SK-N-SH treated with all-trans-retinoic acid at 6 μM for 48 hours (cell line): Measurements from ENCODE around the gene RASD1.

ENCODE experiments used
- ATAC-seq: fragments of 200-7000 bp; cut with Tn5 transposase; 3 replicates; pipeline ENCODE4 v1.9.1; 2020; ENCODE audit warnings: mild to moderate bottlenecking, moderate library complexity
- ARNTL ChIP-seq: fragments of 450-650 bp; formaldehyde crosslinking; IDR thresholded peaks from 2 replicates; pipeline ENCODE4 v1.5.0; 2020; ENCODE audit warnings: low read depth, mild to moderate bottlenecking, moderate library complexity, borderline replicate concordance
- BACH2 ChIP-seq: fragments of 250-450 bp; sonication (Bioruptor Pico); IDR thresholded peaks from 2 replicates; pipeline ENCODE4 v1.9.0; 2021; ENCODE audit warnings: mild to moderate bottlenecking, borderline replicate concordance
- CSDC2 ChIP-seq: fragments of 250-450 bp; sonication (Bioruptor Pico); IDR thresholded peaks from 2 replicates; pipeline ENCODE4 v1.5.0; 2020; ENCODE audit warnings: mild to moderate bottlenecking, moderate library complexity
- ESRRG ChIP-seq: fragments of 250-450 bp; sonication (Bioruptor Pico); IDR thresholded peaks from 2 replicates; pipeline ENCODE4 v1.6.1; 2021; ENCODE audit warnings: mild to moderate bottlenecking
- GLIS3 ChIP-seq: fragments of 250-450 bp; sonication (Bioruptor Pico); IDR thresholded peaks from 2 replicates; pipeline ENCODE4 v1.5.0; 2020; ENCODE audit warnings: mild to moderate bottlenecking, moderate library complexity
- ISL1 ChIP-seq: fragments of 250-450 bp; sonication (Bioruptor Pico); IDR thresholded peaks from 2 replicates; pipeline ENCODE4 v2.1.2; 2022; ENCODE audit warnings: mild to moderate bottlenecking, moderate library complexity
- PPARA ChIP-seq: fragments of 250-450 bp; sonication (Bioruptor Pico); IDR thresholded peaks from 2 replicates; pipeline ENCODE4 v1.5.0; 2020; ENCODE audit warnings: mild to moderate bottlenecking, borderline replicate concordance
- RARB ChIP-seq: fragments of 250-450 bp; sonication (Bioruptor Pico); IDR thresholded peaks from 2 replicates; pipeline ENCODE4 v1.8.0; 2021; ENCODE audit warnings: mild to moderate bottlenecking, moderate library complexity
- TOX ChIP-seq: fragments of 250-450 bp; sonication (Bioruptor Pico); IDR thresholded peaks from 2 replicates; pipeline ENCODE4 v1.8.0; 2021; ENCODE audit warnings: mild to moderate bottlenecking, moderate library complexity, borderline replicate concordance
- ZFP3 ChIP-seq: fragments of 250-450 bp; sonication (Bioruptor Pico); IDR thresholded peaks from 2 replicates; pipeline ENCODE4 v1.5.0; 2020; ENCODE audit warnings: mild to moderate bottlenecking, moderate library complexity
- ZFP30 ChIP-seq: fragments of 450-650 bp; formaldehyde crosslinking; IDR thresholded peaks from 2 replicates; pipeline ENCODE4 v1.5.0; 2022; ENCODE audit warnings: mild to moderate bottlenecking, moderate library complexity
- ZNF565 ChIP-seq: fragments of 450-650 bp; formaldehyde crosslinking; conservative IDR thresholded peaks from 2 replicates; pipeline ENCODE4 v1.5.0; 2020; ENCODE audit warnings: low read depth, mild to moderate bottlenecking, moderate library complexity
- ZNF70 ChIP-seq: fragments of 450-650 bp; formaldehyde crosslinking; IDR thresholded peaks from 2 replicates; pipeline ENCODE4 v1.5.0; 2020; ENCODE audit warnings: mild to moderate bottlenecking, moderate library complexity
- ZNF8 ChIP-seq: fragments of 450-650 bp; formaldehyde crosslinking; IDR thresholded peaks from 2 replicates; pipeline ENCODE4 v1.5.0; 2020; ENCODE audit warnings: mild to moderate bottlenecking, moderate library complexity
- TF ChIP-seq, protein P1 (sequence below): fragments of 250-450 bp; sonication (Bioruptor Pico); IDR thresholded peaks from 2 replicates; pipeline ENCODE4 v1.5.1; 2020; ENCODE audit warnings: low read depth, mild to moderate bottlenecking, moderate library complexity
- TF ChIP-seq, protein P2 (sequence below): fragments of 250-450 bp; sonication (Bioruptor Pico); IDR thresholded peaks from 2 replicates; pipeline ENCODE4 v1.8.0; 2021; ENCODE audit warnings: low read depth, mild to moderate bottlenecking, moderate library complexity, borderline replicate concordance
- TF ChIP-seq, protein P3 (sequence below): fragments of 250-450 bp; sonication (Bioruptor Pico); IDR thresholded peaks from 2 replicates; pipeline ENCODE4 v1.8.0; 2020; ENCODE audit warnings: mild to moderate bottlenecking, moderate library complexity, borderline replicate concordance
- TF ChIP-seq, protein P4 (sequence below): fragments of 250-450 bp; sonication (Bioruptor Pico); IDR thresholded peaks from 2 replicates; pipeline ENCODE4 v1.5.0; 2020; ENCODE audit warnings: mild to moderate bottlenecking, moderate library complexity
- TF ChIP-seq, protein P5 (sequence below): fragments of 250-450 bp; sonication (Bioruptor Pico); IDR thresholded peaks from 2 replicates; pipeline ENCODE4 v1.5.1; 2021; ENCODE audit warnings: mild to moderate bottlenecking, moderate library complexity

RASD1 gene

DNA sequence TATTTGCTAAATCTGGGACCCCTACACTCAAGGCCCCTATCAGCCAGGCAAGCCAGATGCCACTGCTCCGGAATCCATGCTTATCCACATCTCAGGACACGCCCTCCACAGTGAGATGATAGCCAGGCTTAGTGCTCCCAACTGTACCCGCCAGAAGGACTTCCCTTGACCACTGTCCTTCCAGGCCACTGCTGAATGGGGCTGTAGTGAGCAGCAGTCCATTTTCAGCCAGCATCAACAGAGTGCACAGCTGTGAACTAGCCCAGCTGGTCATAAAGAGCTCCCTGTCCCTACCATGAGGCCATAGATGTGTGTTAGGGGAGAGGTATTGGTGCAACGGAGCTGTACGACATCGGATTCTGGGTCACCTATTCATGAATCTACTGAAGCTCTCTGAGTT, 32.4 kb downstream of the RASD1 start:
- TF ChIP-seq ESRRG (CRISPR knock-in tag), result no peak
- TF ChIP-seq, protein P1, sequence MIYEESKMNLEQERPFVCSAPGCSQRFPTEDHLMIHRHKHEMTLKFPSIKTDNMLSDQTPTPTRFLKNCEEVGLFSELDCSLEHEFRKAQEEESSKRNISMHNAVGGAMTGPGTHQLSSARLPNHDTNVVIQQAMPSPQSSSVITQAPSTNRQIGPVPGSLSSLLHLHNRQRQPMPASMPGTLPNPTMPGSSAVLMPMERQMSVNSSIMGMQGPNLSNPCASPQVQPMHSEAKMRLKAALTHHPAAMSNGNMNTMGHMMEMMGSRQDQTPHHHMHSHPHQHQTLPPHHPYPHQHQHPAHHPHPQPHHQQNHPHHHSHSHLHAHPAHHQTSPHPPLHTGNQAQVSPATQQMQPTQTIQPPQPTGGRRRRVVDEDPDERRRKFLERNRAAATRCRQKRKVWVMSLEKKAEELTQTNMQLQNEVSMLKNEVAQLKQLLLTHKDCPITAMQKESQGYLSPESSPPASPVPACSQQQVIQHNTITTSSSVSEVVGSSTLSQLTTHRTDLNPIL (CRISPR knock-in tag), result no peak
- TF ChIP-seq, protein P2, sequence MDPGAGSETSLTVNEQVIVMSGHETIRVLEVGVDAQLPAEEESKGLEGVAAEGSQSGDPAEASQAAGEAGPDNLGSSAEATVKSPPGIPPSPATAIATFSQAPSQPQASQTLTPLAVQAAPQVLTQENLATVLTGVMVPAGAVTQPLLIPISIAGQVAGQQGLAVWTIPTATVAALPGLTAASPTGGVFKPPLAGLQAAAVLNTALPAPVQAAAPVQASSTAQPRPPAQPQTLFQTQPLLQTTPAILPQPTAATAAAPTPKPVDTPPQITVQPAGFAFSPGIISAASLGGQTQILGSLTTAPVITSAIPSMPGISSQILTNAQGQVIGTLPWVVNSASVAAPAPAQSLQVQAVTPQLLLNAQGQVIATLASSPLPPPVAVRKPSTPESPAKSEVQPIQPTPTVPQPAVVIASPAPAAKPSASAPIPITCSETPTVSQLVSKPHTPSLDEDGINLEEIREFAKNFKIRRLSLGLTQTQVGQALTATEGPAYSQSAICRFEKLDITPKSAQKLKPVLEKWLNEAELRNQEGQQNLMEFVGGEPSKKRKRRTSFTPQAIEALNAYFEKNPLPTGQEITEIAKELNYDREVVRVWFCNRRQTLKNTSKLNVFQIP, result no peak
- TF ChIP-seq, protein P3, sequence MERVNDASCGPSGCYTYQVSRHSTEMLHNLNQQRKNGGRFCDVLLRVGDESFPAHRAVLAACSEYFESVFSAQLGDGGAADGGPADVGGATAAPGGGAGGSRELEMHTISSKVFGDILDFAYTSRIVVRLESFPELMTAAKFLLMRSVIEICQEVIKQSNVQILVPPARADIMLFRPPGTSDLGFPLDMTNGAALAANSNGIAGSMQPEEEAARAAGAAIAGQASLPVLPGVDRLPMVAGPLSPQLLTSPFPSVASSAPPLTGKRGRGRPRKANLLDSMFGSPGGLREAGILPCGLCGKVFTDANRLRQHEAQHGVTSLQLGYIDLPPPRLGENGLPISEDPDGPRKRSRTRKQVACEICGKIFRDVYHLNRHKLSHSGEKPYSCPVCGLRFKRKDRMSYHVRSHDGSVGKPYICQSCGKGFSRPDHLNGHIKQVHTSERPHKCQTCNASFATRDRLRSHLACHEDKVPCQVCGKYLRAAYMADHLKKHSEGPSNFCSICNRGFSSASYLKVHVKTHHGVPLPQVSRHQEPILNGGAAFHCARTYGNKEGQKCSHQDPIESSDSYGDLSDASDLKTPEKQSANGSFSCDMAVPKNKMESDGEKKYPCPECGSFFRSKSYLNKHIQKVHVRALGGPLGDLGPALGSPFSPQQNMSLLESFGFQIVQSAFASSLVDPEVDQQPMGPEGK (CRISPR knock-in tag), result no peak
- TF ChIP-seq ZNF8, result no peak
- no peak for TF ChIP-seq RARB (CRISPR knock-in tag)
- no peak for TF ChIP-seq GLIS3
- TF ChIP-seq, protein P4, sequence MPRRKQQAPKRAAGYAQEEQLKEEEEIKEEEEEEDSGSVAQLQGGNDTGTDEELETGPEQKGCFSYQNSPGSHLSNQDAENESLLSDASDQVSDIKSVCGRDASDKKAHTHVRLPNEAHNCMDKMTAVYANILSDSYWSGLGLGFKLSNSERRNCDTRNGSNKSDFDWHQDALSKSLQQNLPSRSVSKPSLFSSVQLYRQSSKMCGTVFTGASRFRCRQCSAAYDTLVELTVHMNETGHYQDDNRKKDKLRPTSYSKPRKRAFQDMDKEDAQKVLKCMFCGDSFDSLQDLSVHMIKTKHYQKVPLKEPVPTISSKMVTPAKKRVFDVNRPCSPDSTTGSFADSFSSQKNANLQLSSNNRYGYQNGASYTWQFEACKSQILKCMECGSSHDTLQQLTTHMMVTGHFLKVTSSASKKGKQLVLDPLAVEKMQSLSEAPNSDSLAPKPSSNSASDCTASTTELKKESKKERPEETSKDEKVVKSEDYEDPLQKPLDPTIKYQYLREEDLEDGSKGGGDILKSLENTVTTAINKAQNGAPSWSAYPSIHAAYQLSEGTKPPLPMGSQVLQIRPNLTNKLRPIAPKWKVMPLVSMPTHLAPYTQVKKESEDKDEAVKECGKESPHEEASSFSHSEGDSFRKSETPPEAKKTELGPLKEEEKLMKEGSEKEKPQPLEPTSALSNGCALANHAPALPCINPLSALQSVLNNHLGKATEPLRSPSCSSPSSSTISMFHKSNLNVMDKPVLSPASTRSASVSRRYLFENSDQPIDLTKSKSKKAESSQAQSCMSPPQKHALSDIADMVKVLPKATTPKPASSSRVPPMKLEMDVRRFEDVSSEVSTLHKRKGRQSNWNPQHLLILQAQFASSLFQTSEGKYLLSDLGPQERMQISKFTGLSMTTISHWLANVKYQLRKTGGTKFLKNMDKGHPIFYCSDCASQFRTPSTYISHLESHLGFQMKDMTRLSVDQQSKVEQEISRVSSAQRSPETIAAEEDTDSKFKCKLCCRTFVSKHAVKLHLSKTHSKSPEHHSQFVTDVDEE (CRISPR knock-in tag), result no peak
- no peak for TF ChIP-seq TOX (CRISPR knock-in tag)
- TF ChIP-seq ZNF70 (CRISPR knock-in tag), result no peak
- no peak for TF ChIP-seq PPARA (CRISPR knock-in tag)
- no peak for TF ChIP-seq ARNTL
- TF ChIP-seq ZNF565 (CRISPR knock-in tag), result no peak
- TF ChIP-seq CSDC2, result no peak
- ATAC-seq, result no peak

DNA sequence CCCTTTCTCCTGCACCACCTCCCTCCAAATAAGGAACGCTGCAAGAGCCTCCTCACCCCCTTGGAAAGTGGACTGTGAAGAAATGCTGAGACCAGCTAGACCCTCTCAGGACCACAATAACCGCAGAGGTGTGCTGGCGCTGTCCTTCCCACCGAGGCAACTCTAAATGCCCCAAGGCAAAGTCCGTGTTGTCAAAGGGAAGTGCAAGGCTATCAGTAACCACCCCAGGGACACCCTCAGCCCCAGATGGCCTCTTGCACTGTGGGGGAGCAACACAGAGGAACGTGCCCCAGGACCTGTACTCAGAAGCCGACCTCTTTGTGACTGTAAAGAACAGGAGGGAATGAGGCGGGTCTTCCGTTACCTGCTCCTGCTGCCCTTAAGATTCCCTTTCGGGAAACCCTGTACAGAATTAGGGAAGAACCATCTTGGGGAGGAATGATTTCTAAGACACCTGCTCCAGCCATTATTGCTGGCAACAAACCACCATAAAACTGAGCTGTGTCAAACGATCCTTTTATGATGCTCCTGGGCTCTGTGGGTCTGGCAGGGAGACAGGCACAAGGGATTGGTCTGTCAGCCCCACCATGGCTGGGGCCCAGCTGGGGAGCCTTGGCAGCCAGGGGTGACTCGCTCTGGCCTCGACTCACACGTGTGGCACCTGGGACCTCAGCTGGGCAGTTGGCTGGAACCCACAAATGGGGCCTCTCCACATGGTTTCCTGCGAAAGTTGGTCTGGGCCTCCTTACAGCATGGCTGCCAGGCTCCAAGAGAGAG, 34.0 kb downstream of the RASD1 start:
- ATAC-seq, result no peak
- no peak for TF ChIP-seq ZFP3 (CRISPR knock-in tag)
- TF ChIP-seq, protein P5, sequence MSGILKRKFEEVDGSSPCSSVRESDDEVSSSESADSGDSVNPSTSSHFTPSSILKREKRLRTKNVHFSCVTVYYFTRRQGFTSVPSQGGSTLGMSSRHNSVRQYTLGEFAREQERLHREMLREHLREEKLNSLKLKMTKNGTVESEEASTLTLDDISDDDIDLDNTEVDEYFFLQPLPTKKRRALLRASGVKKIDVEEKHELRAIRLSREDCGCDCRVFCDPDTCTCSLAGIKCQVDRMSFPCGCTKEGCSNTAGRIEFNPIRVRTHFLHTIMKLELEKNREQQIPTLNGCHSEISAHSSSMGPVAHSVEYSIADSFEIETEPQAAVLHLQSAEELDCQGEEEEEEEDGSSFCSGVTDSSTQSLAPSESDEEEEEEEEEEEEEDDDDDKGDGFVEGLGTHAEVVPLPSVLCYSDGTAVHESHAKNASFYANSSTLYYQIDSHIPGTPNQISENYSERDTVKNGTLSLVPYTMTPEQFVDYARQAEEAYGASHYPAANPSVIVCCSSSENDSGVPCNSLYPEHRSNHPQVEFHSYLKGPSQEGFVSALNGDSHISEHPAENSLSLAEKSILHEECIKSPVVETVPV (CRISPR knock-in tag), result no peak
- TF ChIP-seq PPARA (CRISPR knock-in tag), result no peak
- TF ChIP-seq ZFP30, result no peak
- TF ChIP-seq, protein P3 (CRISPR knock-in tag), result no peak
- TF ChIP-seq TOX (CRISPR knock-in tag), result no peak
- TF ChIP-seq RARB (CRISPR knock-in tag), result no peak
- TF ChIP-seq BACH2 (CRISPR knock-in tag), result no peak
- TF ChIP-seq ISL1 (CRISPR knock-in tag), result no peak
